ENCODE measurements around the gene NEUROD2.
"Not testable (repeated sequence)": the region's sequence is repeated elsewhere in the genome, so short reads cannot be mapped to it uniquely, and the experiment has no call there.

The NEUROD2 gene

GRCh38 chr17:39591958-39592954 is 15.5 kb downstream of the NEUROD2 start:
- no peak for TF ChIP-seq CTCF (IDR thresholded peaks at IDR 0.05; ENCODE audit: insufficient read depth, low read depth, low read length, missing control alignments)
- peak; percentile 49 for DNase-seq (ENCODE audit: low read depth)
- no peak overlapping the region for H3K4me3 ChIP-seq (ENCODE audit: low read depth, low read length)

GRCh38 chr17:39590180-39590579 is 17.5 kb downstream of the NEUROD2 start:
- not testable (repeated sequence) for H3K4me3 ChIP-seq (ENCODE audit: low read depth, low read length); DNase-seq (ENCODE audit: low read depth)

DNA sequence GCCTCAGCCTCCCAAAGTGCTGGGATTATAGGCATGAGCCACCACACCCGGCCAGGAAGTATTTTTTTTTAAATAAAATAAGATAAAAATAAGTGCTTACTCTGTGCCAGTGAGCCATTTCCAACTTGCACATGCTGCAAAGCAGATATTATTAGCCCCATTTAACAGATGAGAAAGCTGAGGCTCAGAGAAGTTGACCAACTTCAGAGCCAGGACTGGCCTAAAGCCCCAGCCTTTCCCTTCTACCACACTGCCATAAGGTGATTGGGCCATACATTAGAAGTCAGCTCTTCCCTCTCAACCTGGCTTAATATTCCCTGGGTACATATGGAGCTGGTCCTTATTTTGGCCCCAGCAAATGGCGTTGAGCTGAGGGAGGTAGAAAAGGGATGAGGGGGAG is 25.1 kb downstream of the NEUROD2 start:
- DNase-seq (ENCODE audit: low read depth), result no peak
- H3K4me3 ChIP-seq (ENCODE audit: low read depth, low read length), result no peak overlapping the region
- TF ChIP-seq CTCF (IDR thresholded peaks at IDR 0.05; ENCODE audit: insufficient read depth, low read depth, low read length, missing control alignments), result no peak

- no peak for TF ChIP-seq CTCF (IDR thresholded peaks at IDR 0.05; ENCODE audit: insufficient read depth, low read depth, low read length, missing control alignments)
- no peak for DNase-seq (ENCODE audit: low read depth)
- H3K4me3 ChIP-seq (ENCODE audit: low read depth, low read length), result no peak overlapping the region
Measured at GRCh38 chr17:39581759-39582085, 26.0 kb downstream of the NEUROD2 start.

GRCh38 chr17:39581071-39581758 is 26.5 kb downstream of the NEUROD2 start:
- H3K4me3 ChIP-seq (ENCODE audit: low read depth, low read length), result no peak overlapping the region
- TF ChIP-seq CTCF (IDR thresholded peaks at IDR 0.05; ENCODE audit: insufficient read depth, low read depth, low read length, missing control alignments), result no peak

GRCh38 chr17:39580082-39580468 is 27.6 kb downstream of the NEUROD2 start:
- H3K4me3 ChIP-seq (ENCODE audit: low read depth, low read length), result no peak overlapping the region
- no peak for TF ChIP-seq CTCF (IDR thresholded peaks at IDR 0.05; ENCODE audit: insufficient read depth, low read depth, low read length, missing control alignments)
- DNase-seq (ENCODE audit: low read depth), result no peak

More at GRCh38 chr17:39581071-39581758, 26.5 kb downstream of the NEUROD2 start:
- no peak for DNase-seq (ENCODE audit: low read depth)

- no peak for DNase-seq (ENCODE audit: low read depth)
- no peak for TF ChIP-seq CTCF (IDR thresholded peaks at IDR 0.05; ENCODE audit: insufficient read depth, low read depth, low read length, missing control alignments)
- no peak overlapping the region for H3K4me3 ChIP-seq (ENCODE audit: low read depth, low read length)
Measured at GRCh38 chr17:39579318-39580081, 28.2 kb downstream of the NEUROD2 start.

Measured in GM12865 (cell line).